Lung (tissue), 12 donors: ENCODE measurements around the gene MAP4K1. TPM values are rescaled to one million over a fixed set of nuclear protein-coding genes. Genes with fewer than 3 reads are reported as not detected.
"Not testable (repeated sequence)": the region's sequence is repeated elsewhere in the genome, so short reads cannot be mapped to it uniquely, and the experiment has no call there.

Experiments
- ATAC-seq: fragments of 200-7000 bp; cut with Tn5 transposase; one replicate; pipeline ENCODE4 v1.9.1; 2020; ENCODE audit warnings: moderate number of reproducible peaks; ENCODE audit not compliant: insufficient read depth, low FRiP score
- DNase-seq, 3 donors: peaks; one replicate each; pipeline ENCODE4 v3.0.0-alpha.2; 2013 to 2017
- H3K27ac ChIP-seq, 2 donors: one replicate each; pipeline ENCODE4 v1.5.1; 2013; ENCODE audit warnings: mild to moderate bottlenecking in 2 of 2, moderate library complexity in 2 of 2, control low read depth in 1 of 2, inconsistent platforms in 1 of 2, low read depth in 1 of 2, low read length in 1 of 2
- H3K27me3 ChIP-seq, 3 donors: one replicate each; pipeline ENCODE4 v1.5.1; 2013; ENCODE audit warnings: low read length in 2 of 3; ENCODE audit not compliant: control insufficient read depth in 3 of 3, insufficient read depth in 3 of 3
- H3K36me3 ChIP-seq, 4 donors: one replicate each; pipeline ENCODE4 v1.5.1; 2013; ENCODE audit warnings: low read length in 4 of 4, mild to moderate bottlenecking in 1 of 4, moderate library complexity in 1 of 4; ENCODE audit not compliant: control insufficient read depth in 4 of 4, insufficient read depth in 4 of 4
- H3K4me1 ChIP-seq, 5 donors: one replicate each; pipeline ENCODE4 v1.5.1; 2013; ENCODE audit warnings: low read length in 5 of 5, mild to moderate bottlenecking in 2 of 5, moderate library complexity in 1 of 5; ENCODE audit not compliant: control insufficient read depth in 5 of 5, insufficient read depth in 5 of 5
- H3K4me3 ChIP-seq: one replicate; pipeline ENCODE4 v1.5.1; 2013; ENCODE audit warnings: mild to moderate bottlenecking, control low read depth, moderate library complexity
- H3K9ac ChIP-seq, 2 donors: one replicate each; pipeline ENCODE4 v1.5.1; 2013; ENCODE audit warnings: low read length in 2 of 2, control low read depth in 1 of 2; ENCODE audit not compliant: insufficient read depth in 1 of 2
- H3K9me3 ChIP-seq, 4 donors: one replicate each; pipeline ENCODE4 v1.5.1; 2013; ENCODE audit warnings: low read length in 3 of 4, mild to moderate bottlenecking in 1 of 4, moderate library complexity in 1 of 4; ENCODE audit not compliant: control insufficient read depth in 4 of 4, insufficient read depth in 3 of 4
- WGBS, 2 donors: extraction: QIAGEN DNeasy Blood & Tissue Kit; methylation state at CpG; one replicate each; pipeline ENCODE4 v1.1.7; 2013; 5-methylcytosine and 5-hydroxymethylcytosine counted together
- polyA plus RNA-seq, 2 donors: library from polyadenylated mRNA; stranded (reverse); fragments of 200-250 nt; gene quantifications; one replicate each; pipeline ENCODE4 v1.2.1, GENCODE V29; 2013
- total RNA-seq, 2 donors: library from RNA; depleted of rRNA in 1 of 2; stranded (reverse); fragments of >200 nt in 1 of 2; gene quantifications; one replicate each; pipeline ENCODE4 v1.2.1, GENCODE V29; 2014 to 2021
- TF ChIP-seq, protein P1 (sequence below): IDR thresholded peaks from 2 replicates; pipeline ENCODE4 v1.5.1; 2012; ENCODE audit warnings: mild to moderate bottlenecking; ENCODE audit errors: control extremely low read depth, extremely low read depth
- donor health status: control.
- donor health status: control.
- donor health status: Bipolar disorder and iron deficiency.
- donor health status: healthy.
- donor health status: DM: yes; HTN: yes; CAD: no.

Gene MAP4K1
- total and polyA plus RNA-seq, 4 donors: 4.0 to 13.1 (median 8.4) TPM

GRCh38 chr19:38583219-38583984 is 34.4 kb downstream of the MAP4K1 start:
- WGBS, 2 donors: 82 to 83% methylated on average over 14 of the region's 14 CpGs
- no peak for ATAC-seq
- Histone ChIP-seq H3K36me3 (no peaks in the 10 kb centered on the region), H3K27ac (no peak overlapping the region), H3K9me3 (peaks cover 0 to 1% (median 0%) of the 10 kb centered on the region in 4 donors), H3K4me3 (no peak overlapping the region), H3K4me1 (no peaks in the 10 kb centered on the region), H3K27me3 (no peaks in the 10 kb centered on the region), H3K9ac (no peak overlapping the region)
- DNase-seq: no peak
- TF ChIP-seq, protein P1, sequence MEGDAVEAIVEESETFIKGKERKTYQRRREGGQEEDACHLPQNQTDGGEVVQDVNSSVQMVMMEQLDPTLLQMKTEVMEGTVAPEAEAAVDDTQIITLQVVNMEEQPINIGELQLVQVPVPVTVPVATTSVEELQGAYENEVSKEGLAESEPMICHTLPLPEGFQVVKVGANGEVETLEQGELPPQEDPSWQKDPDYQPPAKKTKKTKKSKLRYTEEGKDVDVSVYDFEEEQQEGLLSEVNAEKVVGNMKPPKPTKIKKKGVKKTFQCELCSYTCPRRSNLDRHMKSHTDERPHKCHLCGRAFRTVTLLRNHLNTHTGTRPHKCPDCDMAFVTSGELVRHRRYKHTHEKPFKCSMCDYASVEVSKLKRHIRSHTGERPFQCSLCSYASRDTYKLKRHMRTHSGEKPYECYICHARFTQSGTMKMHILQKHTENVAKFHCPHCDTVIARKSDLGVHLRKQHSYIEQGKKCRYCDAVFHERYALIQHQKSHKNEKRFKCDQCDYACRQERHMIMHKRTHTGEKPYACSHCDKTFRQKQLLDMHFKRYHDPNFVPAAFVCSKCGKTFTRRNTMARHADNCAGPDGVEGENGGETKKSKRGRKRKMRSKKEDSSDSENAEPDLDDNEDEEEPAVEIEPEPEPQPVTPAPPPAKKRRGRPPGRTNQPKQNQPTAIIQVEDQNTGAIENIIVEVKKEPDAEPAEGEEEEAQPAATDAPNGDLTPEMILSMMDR: no peak

DNA sequence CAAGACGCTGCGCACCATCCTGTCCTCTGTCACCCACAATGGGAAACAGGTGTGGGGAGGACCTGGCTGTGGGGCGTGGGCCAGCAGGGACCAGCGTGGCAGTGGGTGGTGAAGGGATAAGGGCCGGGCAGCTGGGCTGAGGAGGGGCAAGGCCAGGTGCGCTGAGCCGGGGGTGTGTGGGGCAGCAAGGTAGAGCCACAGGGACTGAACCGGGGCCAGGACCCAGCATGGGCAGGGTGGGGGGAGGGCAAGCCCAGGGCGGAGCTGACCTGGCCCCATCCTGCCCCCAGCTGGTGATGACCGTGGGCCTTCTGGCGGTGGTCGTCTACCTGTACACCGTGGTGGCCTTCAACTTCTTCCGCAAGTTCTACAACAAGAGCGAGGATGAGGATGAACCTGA is 37.7 kb downstream of the MAP4K1 start:
- H3K9me3 ChIP-seq: peaks cover 0 to 1% (median 0%) of the 10 kb centered on the region in 4 donors
- no peak overlapping the region for H3K27ac ChIP-seq
- no peaks in the 10 kb centered on the region for H3K27me3 ChIP-seq
- H3K9ac ChIP-seq: no peak overlapping the region
- H3K4me3 ChIP-seq: no peak overlapping the region
- H3K4me1 ChIP-seq: no peaks in the 10 kb centered on the region
- DNase-seq: no peak
- 91 to 94% methylated on average over 15 of the region's 15 CpGs for WGBS, 2 donors
- TF ChIP-seq, protein P1: no peak
- H3K36me3 ChIP-seq: no peaks in the 10 kb centered on the region
- no peak for ATAC-seq

- H3K27me3 ChIP-seq, H3K9me3 ChIP-seq, H3K9ac ChIP-seq, H3K4me1 ChIP-seq, H3K36me3 ChIP-seq, H3K27ac ChIP-seq, H3K4me3 ChIP-seq: not testable (repeated sequence)
- peak in 2 of 3 donors; percentile 12 to 50 for DNase-seq
- ATAC-seq: peak; percentile 67
- WGBS, 2 donors: 56 to 77% methylated on average over 6 of the region's 6 CpGs
Measured at GRCh38 chr19:38579304-38579703, 38.4 kb downstream of the MAP4K1 start.

DNA sequence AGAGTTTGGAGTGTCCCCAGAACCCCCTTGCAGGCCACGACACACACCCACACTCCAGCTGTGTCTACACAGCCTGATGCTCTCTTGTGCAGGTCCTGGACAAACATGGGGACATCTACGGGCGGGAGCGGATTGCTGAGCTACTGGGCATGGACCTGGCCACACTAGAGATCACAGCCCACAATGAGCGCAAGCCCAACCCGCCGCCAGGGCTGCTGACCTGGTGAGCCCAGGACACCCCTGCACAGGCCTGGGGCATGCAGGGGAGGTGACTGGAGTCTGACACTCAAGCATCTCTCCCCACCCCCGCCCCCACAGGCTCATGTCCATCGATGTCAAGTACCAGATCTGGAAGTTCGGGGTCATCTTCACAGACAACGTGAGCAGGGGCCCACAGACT is 39.9 kb downstream of the MAP4K1 start:
- Histone ChIP-seq H3K27ac (no peak overlapping the region), H3K36me3 (no peaks in the 10 kb centered on the region), H3K27me3 (no peaks in the 10 kb centered on the region), H3K9me3 (peaks cover 0 to 1% (median 0%) of the 10 kb centered on the region in 4 donors), H3K4me3 (no peak overlapping the region), H3K9ac (no peak overlapping the region), H3K4me1 (no peaks in the 10 kb centered on the region)
- TF ChIP-seq, protein P1: no peak
- no peak for DNase-seq
- 88% methylated on average over 11 of the region's 11 CpGs for WGBS, 2 donors
- ATAC-seq: no peak
